Measurements from ENCODE around the gene NRSN1. TPM values are rescaled to one million over a fixed set of nuclear protein-coding genes. Genes with fewer than 3 reads are reported as not detected.

NRSN1 gene
- 1 to 10 TPM in 1 of 3 donors, under 1 TPM in 2; 0.34 to 1.5 (median 0.78) TPM for polyA plus RNA-seq (ENCODE audit: insufficient read length in 3 of 3)
- long read RNA-seq, donor 1: 0 reads
- long read RNA-seq, donor 2: 0 reads
- long read RNA-seq, donor 3: 0 reads
- long read RNA-seq, donor 4: 0 reads
- long read RNA-seq, donor 5: 0 reads
- long read RNA-seq, donor 6: 0 reads
- long read RNA-seq, donor 7: 0 reads
- long read RNA-seq, donor 8: 0 reads
- long read RNA-seq, donor 9: 0 reads
- long read RNA-seq, donor 10: 0 reads
- long read RNA-seq, donor 11: 0 reads
- long read RNA-seq, donor 12: 0 reads
- long read RNA-seq, donor 13: 0 reads
- long read RNA-seq, donor 14, partial matches to known transcripts: 119 of 119 reads
- long read RNA-seq, donor 14, other reads (novel, unspliced or antisense): 0 of 119 reads
- long read RNA-seq, donor 15: 0 reads
- long read RNA-seq, donor 16: 0 reads

DNA sequence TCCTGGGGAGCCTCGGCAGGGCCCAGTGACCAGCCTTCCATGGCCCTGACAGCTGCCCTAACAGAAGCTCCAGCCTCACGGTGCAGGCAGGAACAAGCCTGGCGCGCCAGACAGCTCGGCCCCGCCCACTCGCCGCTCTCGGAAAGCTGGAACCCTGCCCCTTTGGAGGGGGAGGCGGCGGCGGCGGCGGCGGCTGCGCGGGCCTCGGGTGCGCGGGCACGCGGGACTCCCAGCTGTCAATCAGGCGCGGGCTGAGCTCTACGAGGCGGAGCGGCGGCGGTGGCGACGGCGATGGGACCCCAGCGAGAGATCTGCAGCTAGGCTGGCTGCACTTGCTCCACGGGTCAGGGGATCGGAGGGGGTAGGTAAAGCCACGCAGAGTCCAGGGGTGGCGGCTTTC is at the start of gene NRSN1:
TSS of gene NRSN1 (plus strand) at position 236 of the 400 bp plus-strand sequence. CDS start 8,113 bp downstream, outside the sequence.
- peak in 6 of 11 donors; percentile 16 to 32 (median 22) for DNase-seq (ENCODE audit: extremely low read depth in 1 of 11, low read depth in 9 of 11, low spot score in 4 of 11)

DNA sequence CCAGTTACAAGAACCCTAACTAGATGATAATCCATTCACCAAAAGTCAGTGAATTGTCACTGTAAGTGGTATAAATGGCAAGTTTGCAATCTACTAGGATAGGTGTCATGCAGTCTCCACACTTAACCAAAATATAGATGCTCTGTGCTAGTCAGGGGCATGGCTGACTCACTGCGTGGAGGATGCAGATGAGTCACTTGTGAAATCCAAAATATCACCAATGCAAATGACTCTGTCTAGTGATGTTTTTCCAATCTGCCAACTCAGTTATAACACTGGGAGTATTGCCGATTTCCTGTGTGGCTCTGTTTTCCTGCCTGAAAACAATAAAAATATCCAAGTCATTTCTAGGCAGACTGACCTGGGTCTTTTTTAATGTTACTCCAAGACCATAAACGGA is 47.8 kb upstream of the NRSN1 start:
- no peak for DNase-seq (ENCODE audit: extremely low read depth in 1 of 11, low read depth in 9 of 11, low spot score in 4 of 11)

DNA sequence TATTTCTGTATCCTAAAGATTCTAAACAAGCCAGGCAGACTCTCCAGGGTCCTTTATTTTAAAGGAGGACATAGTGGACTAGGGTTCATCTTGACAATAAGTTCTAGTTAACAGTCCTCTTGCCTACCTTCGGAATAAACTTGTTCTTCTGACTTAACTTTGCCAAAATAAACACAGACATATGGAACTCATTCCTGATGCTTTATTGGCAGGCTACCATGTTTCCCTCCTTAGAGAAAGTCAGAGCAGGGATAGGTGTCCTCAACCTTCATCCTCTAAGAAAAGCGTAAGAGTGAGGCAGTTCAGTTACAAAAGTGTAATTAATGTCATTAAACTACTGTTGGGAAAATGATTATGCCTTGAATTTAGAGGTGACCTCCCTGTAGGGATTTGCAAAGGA is 46.9 kb upstream of the NRSN1 start:
- no peak for DNase-seq (ENCODE audit: extremely low read depth in 1 of 11, low read depth in 9 of 11, low spot score in 4 of 11)

GRCh38 chr6:24080711-24081110 is 45.3 kb upstream of the NRSN1 start:
- no peak for DNase-seq (ENCODE audit: extremely low read depth in 1 of 11, low read depth in 9 of 11, low spot score in 4 of 11)

- DNase-seq (ENCODE audit: extremely low read depth in 1 of 11, low read depth in 9 of 11, low spot score in 4 of 11): no peak
Measured at GRCh38 chr6:24089736-24090135, 36.3 kb upstream of the NRSN1 start.

DNA sequence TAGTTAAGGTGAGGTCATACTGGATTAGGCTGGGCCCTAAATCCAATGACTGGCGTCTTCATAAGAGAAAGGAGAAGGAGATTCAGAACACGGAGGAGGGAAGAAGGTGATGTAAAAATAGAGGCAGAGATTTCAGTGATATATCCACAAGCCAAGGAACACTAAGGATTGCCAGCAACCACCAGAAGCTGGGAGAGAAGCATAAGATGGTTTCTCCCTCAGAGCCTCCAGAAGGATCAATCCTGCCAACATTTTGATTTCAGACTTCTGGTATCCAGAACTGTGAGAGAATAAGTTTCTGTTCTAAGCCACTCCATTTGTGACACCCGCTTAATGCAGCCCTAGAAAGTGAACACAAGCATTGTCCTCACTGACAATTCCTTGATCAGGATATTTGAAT is 33.6 kb upstream of the NRSN1 start:
- DNase-seq (ENCODE audit: extremely low read depth in 1 of 11, low read depth in 9 of 11, low spot score in 4 of 11): no peak

GRCh38 chr6:24093381-24093780 is 32.6 kb upstream of the NRSN1 start:
- DNase-seq (ENCODE audit: extremely low read depth in 1 of 11, low read depth in 9 of 11, low spot score in 4 of 11): no peak

GRCh38 chr6:24099181-24099580 is 26.8 kb upstream of the NRSN1 start:
- DNase-seq (ENCODE audit: extremely low read depth in 1 of 11, low read depth in 9 of 11, low spot score in 4 of 11): no peak

DNA sequence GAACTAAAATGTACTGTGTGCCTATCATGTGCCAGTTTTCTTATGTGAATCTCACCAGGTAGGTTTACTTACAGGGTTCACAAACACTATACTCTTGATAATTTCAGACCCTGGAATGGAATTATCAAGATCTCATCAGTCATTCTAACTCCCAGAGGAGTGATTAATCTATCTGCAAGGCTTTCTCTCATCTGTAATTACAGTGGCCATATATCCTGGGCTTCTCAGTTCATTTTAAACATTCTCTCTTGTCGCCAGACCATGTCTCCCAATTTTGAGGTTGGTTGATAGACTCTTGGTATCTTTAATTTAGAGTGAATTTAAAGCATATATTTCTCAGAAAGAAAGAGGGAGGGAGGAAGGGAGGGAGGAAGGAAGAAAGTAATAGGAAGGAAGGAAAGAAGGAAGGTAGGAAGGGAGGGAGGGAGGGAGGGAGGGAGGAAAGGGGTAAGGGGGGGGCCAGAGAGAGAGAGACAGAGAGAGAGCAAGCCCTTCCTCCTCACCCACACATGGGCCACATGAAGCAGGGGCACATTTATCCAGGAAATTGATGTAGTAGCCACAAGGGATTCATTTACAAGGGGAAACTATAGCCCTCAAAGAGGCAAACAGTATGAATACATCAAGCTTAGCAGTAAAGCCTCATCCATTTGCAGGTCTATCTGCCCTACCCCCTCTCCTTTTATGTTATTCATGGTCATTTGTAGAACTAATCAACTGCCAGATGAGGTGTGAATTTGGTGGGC is 25.8 kb upstream of the NRSN1 start:
- DNase-seq (ENCODE audit: extremely low read depth in 1 of 11, low read depth in 9 of 11, low spot score in 4 of 11): no peak

DNA sequence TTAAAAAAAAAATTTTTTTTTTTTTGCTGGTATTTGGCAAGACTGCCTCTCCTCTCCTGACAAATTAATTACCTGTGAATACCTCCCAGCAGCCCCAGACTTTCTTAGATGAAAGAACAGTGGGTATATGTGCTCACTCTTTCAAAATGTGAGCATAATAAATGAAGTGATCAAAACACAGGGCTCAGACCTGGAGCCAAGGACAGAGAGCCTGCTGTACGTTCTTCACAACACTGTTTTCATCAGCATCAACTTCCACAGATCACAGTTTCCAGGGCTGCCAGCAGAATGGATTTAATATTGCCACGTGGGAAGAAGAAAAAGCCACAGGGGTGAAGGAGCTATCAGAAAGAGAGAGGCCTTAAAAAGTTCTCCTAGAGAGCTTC is 25.3 kb upstream of the NRSN1 start:
- DNase-seq (ENCODE audit: extremely low read depth in 1 of 11, low read depth in 9 of 11, low spot score in 4 of 11): no peak

- DNase-seq (ENCODE audit: extremely low read depth in 1 of 11, low read depth in 9 of 11, low spot score in 4 of 11): no peak
Measured at GRCh38 chr6:24105191-24105590, 20.8 kb upstream of the NRSN1 start.

DNA sequence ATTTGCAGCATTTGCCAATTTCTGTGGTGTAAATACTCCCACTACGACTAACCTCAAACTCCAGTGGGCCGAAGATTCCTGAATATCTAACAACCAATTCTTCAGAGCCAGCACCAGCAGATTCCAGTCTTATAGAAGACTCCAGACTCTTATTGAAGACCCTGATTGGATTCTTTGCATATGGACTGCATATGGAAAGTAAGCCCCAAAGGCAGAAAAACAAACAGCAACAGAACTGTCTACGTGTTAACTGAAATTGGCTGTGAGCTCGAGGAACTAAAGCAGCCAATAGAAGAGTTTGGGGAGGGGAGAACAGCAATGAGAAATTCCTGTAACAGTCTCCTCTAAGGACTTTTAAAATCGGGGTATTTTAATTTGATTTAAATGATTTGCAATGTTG is 19.7 kb upstream of the NRSN1 start:
- DNase-seq (ENCODE audit: extremely low read depth in 1 of 11, low read depth in 9 of 11, low spot score in 4 of 11): no peak

GRCh38 chr6:24107294-24107693 is 18.7 kb upstream of the NRSN1 start:
- DNase-seq (ENCODE audit: extremely low read depth in 1 of 11, low read depth in 9 of 11, low spot score in 4 of 11): no peak

DNA sequence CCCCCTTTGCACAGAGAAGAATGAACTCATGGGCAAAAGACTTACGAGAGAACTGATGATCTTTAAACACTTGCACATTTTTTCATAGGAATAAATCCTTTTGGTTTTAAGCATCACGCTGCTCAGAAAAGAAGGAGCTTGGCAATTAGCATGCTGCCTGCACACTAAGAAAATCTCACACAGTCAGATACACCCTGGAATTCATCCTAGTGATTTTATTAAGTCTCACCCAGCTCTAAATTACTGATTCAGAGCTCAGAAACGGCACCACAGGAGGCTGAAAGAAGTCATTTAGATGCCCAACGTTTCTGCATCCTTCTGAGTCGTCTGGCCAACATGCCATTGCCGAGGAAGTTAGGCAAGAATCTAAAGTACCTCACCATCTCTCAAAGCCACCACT is 18.0 kb upstream of the NRSN1 start:
- no peak for DNase-seq (ENCODE audit: extremely low read depth in 1 of 11, low read depth in 9 of 11, low spot score in 4 of 11)

DNA sequence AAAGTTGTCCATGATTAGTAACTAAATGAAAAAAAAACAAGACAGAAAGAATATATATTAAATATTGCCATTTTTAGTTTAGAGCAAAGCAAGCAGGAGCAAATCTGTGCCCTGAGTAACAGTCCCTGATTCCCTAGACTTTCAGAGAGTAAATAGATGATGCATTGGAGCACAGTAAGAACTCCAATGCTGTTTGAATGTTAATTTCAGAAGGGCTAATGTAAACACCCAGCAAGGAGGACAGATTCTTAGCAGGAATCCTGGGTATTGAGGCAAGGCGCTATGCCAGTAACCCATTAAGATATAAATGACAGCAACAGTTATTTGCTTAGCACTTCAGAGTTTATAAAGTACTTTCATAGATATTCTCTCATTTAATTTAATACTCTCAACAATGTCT is 15.6 kb upstream of the NRSN1 start:
- no peak for DNase-seq (ENCODE audit: extremely low read depth in 1 of 11, low read depth in 9 of 11, low spot score in 4 of 11)

GRCh38 chr6:24113891-24114290 is 12.1 kb upstream of the NRSN1 start:
- DNase-seq (ENCODE audit: extremely low read depth in 1 of 11, low read depth in 9 of 11, low spot score in 4 of 11): no peak

GRCh38 chr6:24117021-24117420 is 9.0 kb upstream of the NRSN1 start:
- no peak for DNase-seq (ENCODE audit: extremely low read depth in 1 of 11, low read depth in 9 of 11, low spot score in 4 of 11)

- no peak for DNase-seq (ENCODE audit: extremely low read depth in 1 of 11, low read depth in 9 of 11, low spot score in 4 of 11)
Measured at GRCh38 chr6:24122139-24122538, 3.9 kb upstream of the NRSN1 start.

DNA sequence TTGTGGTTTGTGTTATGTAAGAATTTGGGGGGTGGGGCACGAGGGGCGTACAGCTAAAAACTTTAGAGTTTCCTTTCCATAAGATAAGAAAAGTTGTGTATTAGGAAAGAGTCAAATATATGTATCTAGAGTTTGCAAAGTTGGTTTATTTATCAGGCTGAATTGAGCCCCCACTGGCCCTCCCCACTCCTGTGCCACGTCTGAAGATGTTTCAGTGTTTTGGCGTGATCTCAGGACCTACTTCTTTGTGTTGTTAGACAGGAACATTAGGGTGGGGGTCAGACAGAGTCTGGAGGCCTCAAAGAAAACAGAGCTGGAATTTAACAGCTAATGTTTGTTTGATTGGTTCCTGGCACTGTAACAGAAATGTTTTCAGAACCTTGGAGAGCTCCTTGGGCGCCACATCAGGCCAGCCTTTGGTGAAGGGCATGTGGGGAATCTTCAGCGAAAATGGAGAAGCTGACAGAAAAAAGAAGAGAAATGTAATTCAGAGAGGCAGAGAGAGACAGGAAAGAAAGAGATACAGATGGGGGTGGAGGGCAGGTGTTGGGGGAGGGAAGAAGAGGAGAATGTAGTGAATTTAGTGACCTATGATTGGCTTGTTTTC is 674 bp downstream of the NRSN1 start:
- peak; percentile 71 to 88 (median 83) for DNase-seq (ENCODE audit: extremely low read depth in 1 of 11, low read depth in 9 of 11, low spot score in 4 of 11)

GRCh38 chr6:24127316-24127715 is 1.3 kb downstream of the NRSN1 start:
- DNase-seq (ENCODE audit: extremely low read depth in 1 of 11, low read depth in 9 of 11, low spot score in 4 of 11): no peak
